ENCODE measurements around the gene RASAL2. TPM values are rescaled to one million over a fixed set of nuclear protein-coding genes. Genes with fewer than 3 reads are reported as not detected.
A peak's percentile ranks its signal among the peaks of the same experiment; 100 is the strongest.

The RASAL2 gene
- total RNA-seq, 1 experiment from 2014 or later: 22.2 TPM

DNA sequence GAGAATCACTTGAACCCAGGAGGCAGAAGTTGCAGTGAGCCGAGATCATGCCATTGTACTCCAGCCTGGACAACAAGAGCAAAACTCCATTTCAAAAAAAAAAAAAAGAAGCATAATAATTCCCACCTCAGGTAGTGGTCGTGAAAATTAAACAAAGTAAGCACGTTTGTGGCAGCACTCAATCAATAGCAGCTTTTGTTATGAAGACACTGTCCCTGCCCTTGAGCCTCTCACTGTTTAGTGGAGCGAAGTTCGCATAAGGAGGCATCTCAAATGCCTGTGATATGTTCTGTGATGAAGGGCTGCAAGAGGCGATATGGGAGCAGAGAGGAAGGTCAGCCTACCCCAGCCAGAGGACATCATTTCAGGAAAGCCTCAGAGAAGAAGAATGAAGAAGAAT is 43.8 kb upstream of the RASAL2 start:
- H3K27me3 ChIP-seq (ENCODE audit: insufficient read depth, low read length): no peaks in the 10 kb centered on the region
- Mint-ChIP-seq H3K27me3 (ENCODE audit: low read depth) (no peaks in the 10 kb centered on the region), H3K36me3 (ENCODE audit: insufficient read depth in 1 of 3, low read depth in 3 of 3) (no peaks in the 10 kb centered on the region), H3K4me3 (no peak overlapping the region), H3K27ac (no peak overlapping the region), H3K9me3 (no peaks in the 10 kb centered on the region), H3K4me1 (peaks cover 29 to 36% of the 10 kb centered on the region in 2 experiments)
- TF ChIP-seq, protein P1, sequence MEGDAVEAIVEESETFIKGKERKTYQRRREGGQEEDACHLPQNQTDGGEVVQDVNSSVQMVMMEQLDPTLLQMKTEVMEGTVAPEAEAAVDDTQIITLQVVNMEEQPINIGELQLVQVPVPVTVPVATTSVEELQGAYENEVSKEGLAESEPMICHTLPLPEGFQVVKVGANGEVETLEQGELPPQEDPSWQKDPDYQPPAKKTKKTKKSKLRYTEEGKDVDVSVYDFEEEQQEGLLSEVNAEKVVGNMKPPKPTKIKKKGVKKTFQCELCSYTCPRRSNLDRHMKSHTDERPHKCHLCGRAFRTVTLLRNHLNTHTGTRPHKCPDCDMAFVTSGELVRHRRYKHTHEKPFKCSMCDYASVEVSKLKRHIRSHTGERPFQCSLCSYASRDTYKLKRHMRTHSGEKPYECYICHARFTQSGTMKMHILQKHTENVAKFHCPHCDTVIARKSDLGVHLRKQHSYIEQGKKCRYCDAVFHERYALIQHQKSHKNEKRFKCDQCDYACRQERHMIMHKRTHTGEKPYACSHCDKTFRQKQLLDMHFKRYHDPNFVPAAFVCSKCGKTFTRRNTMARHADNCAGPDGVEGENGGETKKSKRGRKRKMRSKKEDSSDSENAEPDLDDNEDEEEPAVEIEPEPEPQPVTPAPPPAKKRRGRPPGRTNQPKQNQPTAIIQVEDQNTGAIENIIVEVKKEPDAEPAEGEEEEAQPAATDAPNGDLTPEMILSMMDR (conservative IDR thresholded peaks at IDR 0.05): no peak
- H2AK5ac ChIP-seq (ENCODE audit: insufficient read length, low read length): no peak overlapping the region
- no peak overlapping the region for H2BK120ac ChIP-seq (ENCODE audit: low read depth, low read length, poor library complexity, severe bottlenecking)
- no peak overlapping the region for H4K5ac ChIP-seq (ENCODE audit: insufficient read length, low read depth, low read length)
- H3K14ac ChIP-seq (ENCODE audit: insufficient read depth, low read length): no peak overlapping the region
- peaks cover 5% of the 10 kb centered on the region; the same call in 1 of the 2 replicates for H3K4me1 ChIP-seq (ENCODE audit: insufficient read depth, low read length)
- no peak overlapping the region for H3K4ac ChIP-seq (ENCODE audit: low read depth, low read length)
- no peak overlapping the region for H3T11ph ChIP-seq (ENCODE audit: low read length)
- H2BK15ac ChIP-seq (ENCODE audit: low read depth, low read length): no peak overlapping the region
- H3K79me1 ChIP-seq (ENCODE audit: insufficient read depth, low read depth, low read length, poor library complexity, severe bottlenecking): no peaks in the 10 kb centered on the region
- H3K23ac ChIP-seq (ENCODE audit: insufficient read length, low read depth, low read length): no peak overlapping the region
- H3K18ac ChIP-seq (ENCODE audit: insufficient read length, low read depth, low read length): no peak overlapping the region
- H2BK12ac ChIP-seq (ENCODE audit: insufficient read length, low read depth, low read length): no peak overlapping the region
- WGBS (ENCODE audit: extremely low coverage, insufficient read length, low lambda C conversion rate): no CpG with 5 or more reads among the region's 6 CpGs
- no peak overlapping the region for H2BK20ac ChIP-seq (ENCODE audit: low read depth, low read length, poor library complexity, severe bottlenecking)
- H3K23me2 ChIP-seq (ENCODE audit: insufficient read length, low read depth, low read length, poor library complexity, severe bottlenecking): no peaks in the 10 kb centered on the region
- H3K79me2 ChIP-seq (ENCODE audit: insufficient read depth, low read length): no peaks in the 10 kb centered on the region
- H4K8ac ChIP-seq (replicated peaks; ENCODE audit: insufficient read length, low read depth, low read length): no peak overlapping the region
- H3K9me3 ChIP-seq (ENCODE audit: control insufficient read depth, low read depth, low read length): no peaks in the 10 kb centered on the region
- no peak overlapping the region for H3K4me2 ChIP-seq (ENCODE audit: insufficient read depth, insufficient read length, low read length)
- H3K56ac ChIP-seq (ENCODE audit: insufficient read length, low read depth, low read length): no peak overlapping the region
- no peak overlapping the region for H3K27ac ChIP-seq (ENCODE audit: insufficient read length, low read depth, low read length)
- no peak overlapping the region for H2AFZ ChIP-seq (ENCODE audit: low read length)
- no peak overlapping the region for H2BK5ac ChIP-seq (ENCODE audit: insufficient read length, low read length)
- DNase-seq: peak; percentile 14
- no peaks in the 10 kb centered on the region for H4K20me1 ChIP-seq (ENCODE audit: control insufficient read depth, insufficient read depth, insufficient read length)
- H3K9ac ChIP-seq (ENCODE audit: extremely low read depth, insufficient read length, low read length): no peak overlapping the region
- H4K91ac ChIP-seq (ENCODE audit: insufficient read length, low read depth, low read length): no peak overlapping the region
